HEK293 (cell line): ENCODE measurements around the gene ATP8B1.

Experiments used
- BCL11A ChIP-seq: fragments of 450-650 bp; formaldehyde crosslinking; IDR thresholded peaks from 2 replicates; pipeline ENCODE4 v1.5.1; 2016; ENCODE audit warnings: low read depth, missing biosample characterization, missing genetic modification characterization
- BCL11B ChIP-seq: fragments of 450-650 bp; formaldehyde crosslinking; IDR thresholded peaks from 2 replicates; pipeline ENCODE4 v1.5.1; 2016; ENCODE audit warnings: low read depth, missing biosample characterization, missing genetic modification characterization
- HOXC10 ChIP-seq: sonication (generic); formaldehyde crosslinking; IDR thresholded peaks from 2 replicates; pipeline ENCODE4 v1.8.1; 2023; ENCODE audit warnings: mild to moderate bottlenecking, missing genetic modification reagents
- KLF16 ChIP-seq: fragments of 450-650 bp; formaldehyde crosslinking; IDR thresholded peaks from 2 replicates; pipeline ENCODE4 v1.5.1; 2017; ENCODE audit warnings: missing biosample characterization, missing genetic modification characterization
- REPIN1 ChIP-seq: fragments of 450-650 bp; formaldehyde crosslinking; IDR thresholded peaks from 2 replicates; pipeline ENCODE4 v1.5.1; 2017; ENCODE audit warnings: missing biosample characterization, missing genetic modification characterization, low read depth
- TSHZ1 ChIP-seq: fragments of 450-650 bp; formaldehyde crosslinking; IDR thresholded peaks from 2 replicates; pipeline ENCODE4 v1.5.1; 2016; ENCODE audit warnings: missing biosample characterization, missing genetic modification characterization, borderline replicate concordance
- YY1 ChIP-seq: fragments of 450-650 bp; formaldehyde crosslinking; IDR thresholded peaks from 2 replicates; pipeline ENCODE4 v1.5.1; 2018; ENCODE audit warnings: missing biosample characterization, missing genetic modification characterization
- ZBTB49 ChIP-seq: fragments of 450-650 bp; formaldehyde crosslinking; IDR thresholded peaks from 2 replicates; pipeline ENCODE4 v1.5.1; 2016; ENCODE audit warnings: missing biosample characterization, missing genetic modification characterization, low read depth
- ZNF629 ChIP-seq: fragments of 450-650 bp; formaldehyde crosslinking; IDR thresholded peaks from 2 replicates; pipeline ENCODE4 v1.5.1; 2017; ENCODE audit warnings: missing biosample characterization, missing genetic modification characterization
- ZNF677 ChIP-seq: fragments of 450-650 bp; IDR thresholded peaks from 2 replicates; pipeline ENCODE4 v1.5.0; 2018; ENCODE audit warnings: missing biosample characterization, mild to moderate bottlenecking, missing genetic modification characterization, moderate library complexity
- ZNF747 ChIP-seq: fragments of 450-650 bp; formaldehyde crosslinking; IDR thresholded peaks from 2 replicates; pipeline ENCODE4 v1.5.1; 2016; ENCODE audit warnings: missing biosample characterization, missing genetic modification characterization
- ZNF776 ChIP-seq: fragments of 450-650 bp; formaldehyde crosslinking; IDR thresholded peaks from 2 replicates; pipeline ENCODE4 v1.5.0; 2017; ENCODE audit warnings: missing biosample characterization, missing genetic modification characterization, borderline replicate concordance
- TF ChIP-seq, protein P1 (sequence below): fragments of 450-650 bp; formaldehyde crosslinking; IDR thresholded peaks from 2 replicates; pipeline ENCODE4 v1.5.1; 2016; ENCODE audit warnings: missing biosample characterization, missing genetic modification characterization

GRCh38 chr18:57648414-57648813, 154.7 kb downstream of the ATP8B1 start:
- TF ChIP-seq ZNF677 (tag by site-specific recombination) = no peak
- no peak for TF ChIP-seq REPIN1 (tag by site-specific recombination)
- TF ChIP-seq, protein P1, sequence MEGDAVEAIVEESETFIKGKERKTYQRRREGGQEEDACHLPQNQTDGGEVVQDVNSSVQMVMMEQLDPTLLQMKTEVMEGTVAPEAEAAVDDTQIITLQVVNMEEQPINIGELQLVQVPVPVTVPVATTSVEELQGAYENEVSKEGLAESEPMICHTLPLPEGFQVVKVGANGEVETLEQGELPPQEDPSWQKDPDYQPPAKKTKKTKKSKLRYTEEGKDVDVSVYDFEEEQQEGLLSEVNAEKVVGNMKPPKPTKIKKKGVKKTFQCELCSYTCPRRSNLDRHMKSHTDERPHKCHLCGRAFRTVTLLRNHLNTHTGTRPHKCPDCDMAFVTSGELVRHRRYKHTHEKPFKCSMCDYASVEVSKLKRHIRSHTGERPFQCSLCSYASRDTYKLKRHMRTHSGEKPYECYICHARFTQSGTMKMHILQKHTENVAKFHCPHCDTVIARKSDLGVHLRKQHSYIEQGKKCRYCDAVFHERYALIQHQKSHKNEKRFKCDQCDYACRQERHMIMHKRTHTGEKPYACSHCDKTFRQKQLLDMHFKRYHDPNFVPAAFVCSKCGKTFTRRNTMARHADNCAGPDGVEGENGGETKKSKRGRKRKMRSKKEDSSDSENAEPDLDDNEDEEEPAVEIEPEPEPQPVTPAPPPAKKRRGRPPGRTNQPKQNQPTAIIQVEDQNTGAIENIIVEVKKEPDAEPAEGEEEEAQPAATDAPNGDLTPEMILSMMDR (tag by site-specific recombination) = no peak
- no peak for TF ChIP-seq ZBTB49 (tag by site-specific recombination)
- no peak for TF ChIP-seq ZNF629
- no peak for TF ChIP-seq KLF16 (tag by site-specific recombination)
- TF ChIP-seq BCL11B = no peak
- no peak for TF ChIP-seq ZNF776 (tag by site-specific recombination)
- no peak for TF ChIP-seq HOXC10 (CRISPR knock-in tag)
- no peak for TF ChIP-seq ZNF747 (tag by site-specific recombination)
- TF ChIP-seq YY1 (tag by site-specific recombination) = no peak
- no peak for TF ChIP-seq TSHZ1
- no peak for TF ChIP-seq BCL11A (tag by site-specific recombination)
